HL-60 (cell line): ENCODE results near the gene LYAR.
"Not testable (repeated sequence)": the region's sequence is repeated elsewhere in the genome, so short reads cannot be mapped to it uniquely, and the experiment has no call there.

Experiments
- DNase-seq, 2 experiments: peaks; one replicate each; pipeline ENCODE4 v3.0.0-alpha.2; 2010 to 2020; ENCODE audit warnings: low read depth in 1 of 2, low spot score in 1 of 2
- H3K27ac ChIP-seq: fragments of 250-450 bp; sonication (Bioruptor Pico); replicated peaks from 2 replicates; pipeline ENCODE4 v1.5.1; 2020; ENCODE audit warnings: mild to moderate bottlenecking, moderate library complexity
- H3K27me3 ChIP-seq: fragments of 250-450 bp; sonication (Bioruptor Pico); 2 replicates; pipeline ENCODE4 v1.5.1; 2021; ENCODE audit warnings: mild to moderate bottlenecking, moderate library complexity; ENCODE audit not compliant: insufficient read depth, poor library complexity, severe bottlenecking
- H3K4me3 ChIP-seq: replicated peaks from 2 replicates; pipeline ENCODE4 v1.5.1; 2011; ENCODE audit warnings: mild to moderate bottlenecking, control low read depth, low read length; ENCODE audit not compliant: insufficient read depth
- CTCF ChIP-seq: IDR thresholded peaks from one replicate; pipeline ENCODE4 v1.5.1; 2011; ENCODE audit warnings: low read length, control low read depth, inconsistent platforms; ENCODE audit not compliant: insufficient read depth
- GABPA ChIP-seq: IDR thresholded peaks from 2 replicates; pipeline ENCODE4 v1.6.1; 2012; ENCODE audit warnings: low read depth
- POLR2AphosphoS5 ChIP-seq: IDR thresholded peaks from 2 replicates; pipeline ENCODE4 v1.6.1; 2012; ENCODE audit warnings: low read depth
- REST ChIP-seq: IDR thresholded peaks from 2 replicates; pipeline ENCODE4 v1.6.1; 2012; ENCODE audit warnings: low read depth; ENCODE audit not compliant: insufficient replicate concordance
- SPI1 ChIP-seq: IDR thresholded peaks from 2 replicates; pipeline ENCODE4 v1.6.1; 2012; ENCODE audit warnings: low read depth, mild to moderate bottlenecking, borderline replicate concordance

LYAR gene

GRCh38 chr4:4254199-4254598, 35.8 kb downstream of the LYAR start:
- DNase-seq: no peak
- TF ChIP-seq CTCF (no peak), SPI1 (no peak), REST (no peak), GABPA (no peak), POLR2AphosphoS5 (no peak)
- Histone ChIP-seq H3K27ac (no peak overlapping the region), H3K27me3 (peaks cover 2% of the 10 kb centered on the region), H3K4me3 (no peak overlapping the region)

GRCh38 chr4:4249866-4250265, 40.1 kb downstream of the LYAR start:
- DNase-seq: no peak
- no peak for TF ChIP-seq REST
- no peak for TF ChIP-seq CTCF
- Histone ChIP-seq H3K27me3 (peaks cover 2% of the 10 kb centered on the region), H3K27ac (no peak overlapping the region), H3K4me3 (no peak overlapping the region)

- H3K27me3 ChIP-seq, DNase-seq, H3K4me3 ChIP-seq: not testable (repeated sequence)
- H3K27ac ChIP-seq: peak overlapping the region; percentile 90
Measured at GRCh38 chr4:4249342-4249741, 40.6 kb downstream of the LYAR start.

- no peak for DNase-seq
- Histone ChIP-seq H3K27me3 (peaks cover 2% of the 10 kb centered on the region), H3K27ac (peak overlapping the region; percentile 90), H3K4me3 (peak overlapping the region; percentile 66)
- no peak for TF ChIP-seq CTCF
- no peak for TF ChIP-seq REST
- no peak for TF ChIP-seq POLR2AphosphoS5
- no peak for TF ChIP-seq GABPA
- no peak for TF ChIP-seq SPI1
Measured at GRCh38 chr4:4248885-4249203, 41.1 kb downstream of the LYAR start.
